ENCODE measurements around the gene ST8SIA2. TPM values are rescaled to one million over a fixed set of nuclear protein-coding genes. Genes with fewer than 3 reads are reported as not detected.

ST8SIA2 gene
- total RNA-seq, 2 donors from 2014 or later, result not detected

DNA sequence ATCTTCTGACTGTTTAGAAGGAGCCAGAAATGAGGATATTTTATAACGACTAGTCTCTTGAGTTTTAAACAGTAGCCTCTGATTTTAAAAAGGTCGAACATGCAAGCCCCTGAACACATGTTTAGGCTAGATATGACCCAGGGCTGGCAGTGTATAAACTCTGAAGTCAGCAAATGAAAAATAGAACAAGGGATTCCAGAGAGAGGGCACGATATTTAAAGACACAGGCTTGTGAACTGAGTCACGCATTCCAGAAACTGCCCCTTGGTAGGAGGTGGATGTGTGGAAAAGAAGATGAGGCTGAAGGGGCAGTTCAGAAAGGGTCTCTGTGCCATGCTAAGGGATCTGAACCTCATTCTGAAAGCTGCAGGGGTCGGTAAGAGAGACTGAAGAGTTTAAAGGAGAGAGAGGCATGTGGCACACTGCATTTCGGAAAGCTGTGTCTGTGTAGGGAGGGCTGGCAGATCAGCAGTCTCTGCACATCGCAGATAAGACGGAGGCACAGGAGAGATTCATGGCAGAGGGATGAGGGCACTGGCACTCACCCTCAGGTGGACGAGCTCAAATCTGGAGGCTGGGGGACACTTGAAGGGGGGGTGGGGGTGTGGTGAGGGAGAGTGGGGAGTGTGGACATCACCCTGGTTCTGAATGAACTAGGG is 22.1 kb downstream of the ST8SIA2 start:
- DNase-seq, result no peak
- Histone ChIP-seq H3K9me3 (no peaks in the 10 kb centered on the region), H3K27me3 (peaks cover 0 to 3% of the 10 kb centered on the region in 2 donors), H3K4me3 (no peak overlapping the region), H3K4me1 (no peaks in the 10 kb centered on the region), H3K27ac (no peak overlapping the region), H3K36me3 (replicated peaks in 1 of 2; ENCODE audit: insufficient read depth in 1 of 2, low read depth in 2 of 2) (no peaks in the 10 kb centered on the region)
- 51 to 53% methylated on average over 9 of the region's 9 CpGs for WGBS, 2 donors
- TF ChIP-seq CTCF (IDR thresholded peaks at IDR 0.05) (no peak), POLR2A (IDR thresholded peaks at IDR 0.05) (no peak)
- ATAC-seq, result no peak
- intact Hi-C loops (cut with DNase I), result no loop called here

DNA sequence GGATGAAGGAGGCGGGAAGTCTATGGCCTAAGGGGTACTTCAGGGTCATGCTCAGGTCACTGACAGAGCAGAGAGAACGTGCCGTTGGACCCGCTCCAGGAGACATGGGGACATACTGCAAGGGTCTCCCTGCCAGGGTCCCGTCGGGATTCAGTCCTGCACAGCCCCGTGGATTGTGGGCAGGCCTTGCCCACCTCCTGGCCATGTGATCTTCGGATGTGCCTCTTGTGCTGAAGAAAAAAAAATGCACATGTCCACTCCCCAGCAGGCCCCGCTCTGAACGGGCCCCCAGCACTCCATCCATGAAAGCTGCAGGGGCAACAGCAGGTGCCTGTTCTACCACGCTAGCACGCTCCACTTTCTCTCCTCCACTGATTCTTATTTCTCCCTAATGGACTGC is 22.9 kb downstream of the ST8SIA2 start:
- Histone ChIP-seq H3K27ac (no peak overlapping the region), H3K4me3 (no peak overlapping the region), H3K9me3 (no peaks in the 10 kb centered on the region), H3K36me3 (replicated peaks in 1 of 2; ENCODE audit: insufficient read depth in 1 of 2, low read depth in 2 of 2) (no peaks in the 10 kb centered on the region), H3K27me3 (peaks cover 0 to 3% of the 10 kb centered on the region in 2 donors), H3K4me1 (no peaks in the 10 kb centered on the region)
- TF ChIP-seq POLR2A (IDR thresholded peaks at IDR 0.05) (no peak), CTCF (IDR thresholded peaks at IDR 0.05) (no peak)
- intact Hi-C loops (cut with DNase I), result no loop called here
- ATAC-seq, result no peak
- DNase-seq, result no peak
- 50 to 62% methylated on average over 12 of the region's 12 CpGs for WGBS, 2 donors

- no peak overlapping the region for H3K27ac ChIP-seq
- no peak for ATAC-seq
- H3K4me3 ChIP-seq, result no peak overlapping the region
- no peak for DNase-seq
- no peaks in the 10 kb centered on the region for H3K36me3 ChIP-seq (replicated peaks in 1 of 2; ENCODE audit: insufficient read depth in 1 of 2, low read depth in 2 of 2)
- no peaks in the 10 kb centered on the region for H3K4me1 ChIP-seq
- no peaks in the 10 kb centered on the region for H3K9me3 ChIP-seq
- WGBS, 2 donors, result 60 to 85% methylated on average over 7 of the region's 7 CpGs
- TF ChIP-seq CTCF (IDR thresholded peaks at IDR 0.05), result no peak
- TF ChIP-seq POLR2A (IDR thresholded peaks at IDR 0.05), result no peak
- intact Hi-C loops (cut with DNase I), result no loop called here
- H3K27me3 ChIP-seq, result peaks cover 0 to 1% of the 10 kb centered on the region in 2 donors
Measured at GRCh38 chr15:92417716-92418115, 24.0 kb downstream of the ST8SIA2 start.

- TF ChIP-seq CTCF (IDR thresholded peaks at IDR 0.05) (no peak), POLR2A (IDR thresholded peaks at IDR 0.05) (no peak)
- 71 to 77% methylated on average over 5 of the region's 7 CpGs for WGBS, 2 donors
- Histone ChIP-seq H3K27ac (no peak overlapping the region), H3K4me1 (no peaks in the 10 kb centered on the region), H3K36me3 (replicated peaks in 1 of 2; ENCODE audit: insufficient read depth in 1 of 2, low read depth in 2 of 2) (no peaks in the 10 kb centered on the region), H3K4me3 (no peak overlapping the region), H3K9me3 (no peaks in the 10 kb centered on the region), H3K27me3 (no peaks in the 10 kb centered on the region)
- DNase-seq (no peak), ATAC-seq (no peak)
- intact Hi-C loops (cut with DNase I), result no loop called here
Measured at GRCh38 chr15:92418864-92419263, 25.2 kb downstream of the ST8SIA2 start.

DNA sequence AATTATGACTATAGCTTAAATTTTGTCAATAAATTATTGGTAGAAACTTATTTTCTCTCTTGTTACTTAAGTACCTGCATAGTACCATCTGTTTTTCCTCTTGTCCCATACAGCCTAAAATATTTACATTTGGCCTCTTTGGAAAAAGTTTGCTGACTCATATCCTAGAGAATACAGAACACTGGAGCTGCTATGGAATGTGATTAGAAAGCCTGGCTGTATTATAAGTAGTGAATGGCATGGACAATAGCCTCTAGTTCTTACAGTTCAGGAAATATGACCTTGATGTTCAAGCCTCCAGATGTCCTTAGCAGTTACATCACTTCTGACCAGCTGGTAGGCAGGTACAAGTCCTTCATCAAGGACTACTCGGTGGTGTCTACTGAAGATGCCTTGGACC is 28.3 kb downstream of the ST8SIA2 start:
- DNase-seq, result no peak
- H3K27ac ChIP-seq, result no peak overlapping the region
- no peak overlapping the region for H3K4me3 ChIP-seq
- intact Hi-C loops (cut with DNase I), result no loop called here
- H3K36me3 ChIP-seq (replicated peaks in 1 of 2; ENCODE audit: insufficient read depth in 1 of 2, low read depth in 2 of 2), result no peaks in the 10 kb centered on the region
- H3K27me3 ChIP-seq, result no peaks in the 10 kb centered on the region
- no peak for TF ChIP-seq CTCF (IDR thresholded peaks at IDR 0.05)
- TF ChIP-seq POLR2A (IDR thresholded peaks at IDR 0.05), result no peak
- H3K9me3 ChIP-seq, result no peaks in the 10 kb centered on the region
- no peak for ATAC-seq
- no peaks in the 10 kb centered on the region for H3K4me1 ChIP-seq
- WGBS, 2 donors, result 22 to 100% methylated on average over 1 of the region's 1 CpG
